A549 (cell line): ENCODE measurements around the gene POLK. TPM values are rescaled to one million over a fixed set of nuclear protein-coding genes. Genes with fewer than 3 reads are reported as not detected.

Source experiments
- ATAC-seq, 2 experiments: fragments of 200-7000 bp in 1 of 2; fragments of >200 bp in 1 of 2; cut with Nextera tagmentation in 1 of 2; cut with Tn5 transposase in 1 of 2; 3 replicates each; pipeline versions ENCODE4 v1.8.0 to v1.9.1; 2018 to 2020; ENCODE audit warnings: mild to moderate bottlenecking in 1 of 2, moderate library complexity in 1 of 2
- CTCF ChIA-PET: fragments of 300-600 bp; sonication (Branson Sonifier 250); formaldehyde crosslinking; extraction: SDS; loops from one replicate; lab custom pipeline; 2021; ENCODE audit warnings: antibody characterized with exemption, inconsistent platforms; lab: Yijun Ruan, JAX
- POLR2A ChIA-PET: fragments of 350-600 bp; formaldehyde crosslinking; extraction: SDS; loops from one replicate; lab custom pipeline; 2021; ENCODE audit warnings: antibody characterized with exemption, inconsistent platforms; lab: Yijun Ruan, JAX
- DNase-seq, 2 experiments: peaks; one replicate each; pipeline versions ENCODE4 v3.0.0 to v3.0.0-alpha.2; 2011 to 2016; ENCODE audit warnings: low read depth in 1 of 2, low spot score in 1 of 2
- FAIRE-seq: peaks from 2 replicates; lab custom pipeline; 2011; peaks lifted over from hg19 to GRCh38; lab: Jason Lieb, UNC
- H3K27ac ChIP-seq, 2 experiments: fragments of >200 bp; sonication (Bioruptor Twin); formaldehyde crosslinking; 3 replicates each; pipeline ENCODE4 v1.5.1; 2016 to 2017
- H3K4me1 ChIP-seq: fragments of >200 bp; sonication (Bioruptor Twin); formaldehyde crosslinking; 3 replicates; pipeline ENCODE4 v1.6.1; 2016
- H3K4me2 ChIP-seq: fragments of >200 bp; sonication (Bioruptor Twin); formaldehyde crosslinking; 3 replicates; pipeline ENCODE4 v1.6.1; 2016
- H3K4me3 ChIP-seq: fragments of >200 bp; sonication (Bioruptor Twin); formaldehyde crosslinking; 3 replicates; pipeline ENCODE4 v1.5.1; 2016
- H3K9me3 ChIP-seq: fragments of >200 bp; sonication (Bioruptor Twin); formaldehyde crosslinking; 3 replicates; pipeline ENCODE4 v1.6.1; 2016
- BHLHE40 ChIP-seq: IDR thresholded peaks from 2 replicates; pipeline ENCODE4 v1.6.1; 2012; ENCODE audit warnings: low read depth, low read length, inconsistent platforms
- CBX2 ChIP-seq: fragments of 200-600 bp; sonication (generic); IDR thresholded peaks from 2 replicates; pipeline ENCODE4 v1.6.1; 2016; ENCODE audit warnings: low read depth, mild to moderate bottlenecking, borderline replicate concordance
- CBX8 ChIP-seq: fragments of 200-600 bp; sonication (generic); IDR thresholded peaks from 2 replicates; pipeline ENCODE4 v1.6.1; 2016
- CTCF ChIP-seq: fragments of >200 bp; sonication (Bioruptor Twin); formaldehyde crosslinking; IDR thresholded peaks from 3 replicates; pipeline ENCODE4 v1.5.1; 2016
- E2F6 ChIP-seq: IDR thresholded peaks from 2 replicates; pipeline ENCODE4 v1.6.1; 2012; ENCODE audit warnings: low read depth, borderline replicate concordance
- EHF ChIP-seq: fragments of 250-450 bp; sonication (Bioruptor Pico); IDR thresholded peaks from 2 replicates; pipeline ENCODE4 v1.5.0; 2020; ENCODE audit warnings: mild to moderate bottlenecking
- FOSB ChIP-seq: fragments of 250-450 bp; sonication (Bioruptor Pico); IDR thresholded peaks from 2 replicates; pipeline ENCODE4 v1.5.0; 2020; ENCODE audit warnings: mild to moderate bottlenecking, moderate library complexity
- GATA3 ChIP-seq: IDR thresholded peaks from 2 replicates; pipeline ENCODE4 v1.6.1; 2012; ENCODE audit warnings: borderline replicate concordance
- HMGXB4 ChIP-seq: fragments of 250-450 bp; sonication (Bioruptor Pico); IDR thresholded peaks from 2 replicates; pipeline ENCODE4 v1.5.0; 2021; ENCODE audit warnings: mild to moderate bottlenecking, moderate library complexity, borderline replicate concordance
- HOXA7 ChIP-seq: fragments of 250-450 bp; sonication (Bioruptor Pico); IDR thresholded peaks from 2 replicates; pipeline ENCODE4 v1.5.0; 2020; ENCODE audit warnings: mild to moderate bottlenecking, moderate library complexity
- HOXB5 ChIP-seq: fragments of 250-450 bp; sonication (Bioruptor Pico); IDR thresholded peaks from 2 replicates; pipeline ENCODE4 v1.5.0; 2020; ENCODE audit warnings: mild to moderate bottlenecking, moderate library complexity
- KDM1A ChIP-seq: fragments of 200-600 bp; sonication (generic); IDR thresholded peaks from 2 replicates; pipeline ENCODE4 v1.6.1; 2016; ENCODE audit warnings: low read depth, mild to moderate bottlenecking
- MAX ChIP-seq: IDR thresholded peaks from 2 replicates; pipeline ENCODE4 v1.6.1; 2012
- MAZ ChIP-seq: fragments of 150-350 bp; IDR thresholded peaks from 2 replicates; pipeline ENCODE4 v1.6.1; 2014; ENCODE audit warnings: antibody characterized with exemption, low read depth, low read length, borderline replicate concordance
- MYC ChIP-seq: IDR thresholded peaks from 2 replicates; pipeline ENCODE4 v1.6.1; 2012; ENCODE audit warnings: mild to moderate bottlenecking, inconsistent platforms, low read length, improper control_type of control experiment, borderline replicate concordance
- PHF8 ChIP-seq: fragments of 200-600 bp; sonication (generic); IDR thresholded peaks from 2 replicates; pipeline ENCODE4 v1.6.1; 2016; ENCODE audit warnings: low read depth, mild to moderate bottlenecking, antibody characterized with exemption, moderate library complexity, borderline replicate concordance
- POLR2AphosphoS2 ChIP-seq: conservative IDR thresholded peaks from 2 replicates; pipeline ENCODE4 v1.6.1; 2012; ENCODE audit warnings: low read length, improper control_type of control experiment, inconsistent platforms
- RARB ChIP-seq: fragments of 250-450 bp; sonication (Bioruptor Pico); IDR thresholded peaks from 2 replicates; pipeline ENCODE4 v1.8.0; 2021; ENCODE audit warnings: mild to moderate bottlenecking, moderate library complexity
- RFX5 ChIP-seq: fragments of 450-650 bp; IDR thresholded peaks from 2 replicates; pipeline ENCODE4 v1.7.1; 2014; ENCODE audit warnings: antibody characterized with exemption, mild to moderate bottlenecking, moderate library complexity
- SMC3 ChIP-seq: fragments of >200 bp; sonication (Bioruptor Twin); formaldehyde crosslinking; IDR thresholded peaks from 3 replicates; pipeline ENCODE4 v1.6.1; 2018; ENCODE audit warnings: inconsistent platforms
- SREBF2 ChIP-seq: fragments of 450-650 bp; IDR thresholded peaks from 2 replicates; pipeline ENCODE4 v1.6.1; 2014; ENCODE audit warnings: mild to moderate bottlenecking, moderate library complexity
- TFCP2L1 ChIP-seq: fragments of 250-450 bp; sonication (Bioruptor Pico); IDR thresholded peaks from 2 replicates; pipeline ENCODE4 v1.5.0; 2021; ENCODE audit warnings: mild to moderate bottlenecking
- USF2 ChIP-seq: fragments of 450-650 bp; IDR thresholded peaks from 2 replicates; pipeline ENCODE4 v1.6.1; 2014; ENCODE audit warnings: antibody characterized with exemption
- ZC3H11A ChIP-seq: fragments of 450-650 bp; IDR thresholded peaks from 2 replicates; pipeline ENCODE4 v1.6.1; 2014; ENCODE audit warnings: antibody characterized with exemption, mild to moderate bottlenecking
- ZFP36 ChIP-seq: fragments of 450-650 bp; IDR thresholded peaks from 2 replicates; pipeline ENCODE4 v1.6.1; 2014; ENCODE audit warnings: borderline replicate concordance; ENCODE audit not compliant: partially characterized antibody
- ZNF302 ChIP-seq: fragments of 250-450 bp; sonication (Bioruptor Pico); IDR thresholded peaks from 2 replicates; pipeline ENCODE4 v1.9.0; 2021; ENCODE audit warnings: inconsistent platforms, mild to moderate bottlenecking, moderate library complexity
- ZSCAN20 ChIP-seq: fragments of 250-450 bp; sonication (Bioruptor Pico); IDR thresholded peaks from 2 replicates; pipeline ENCODE4 v1.8.0; 2022; ENCODE audit warnings: mild to moderate bottlenecking, moderate library complexity
- WGBS: methylation state at CpG from one replicate; pipeline ENCODE4 v1.1.6; 2017; ENCODE audit errors: missing lambda C conversion rate; 5-methylcytosine and 5-hydroxymethylcytosine counted together
- polyA plus RNA-seq, 4 experiments: library from polyadenylated mRNA; depleted of rRNA in 3 of 4; stranded (reverse); fragments of >200 nt; fragmentation: RNase III in 1 of 4; extraction: RNeasy Plus Mini Kit Qiagen cat#74134 plus additional on column Dnase treatment in 1 of 4; gene quantifications; 2 replicates in 3 of 4; 3 replicates in 1 of 4; pipeline ENCODE4 v1.2.3, GENCODE V29; 2011 to 2017

Gene POLK
- polyA plus RNA-seq, 2 of the 4 experiments (the other 2 are of a cell fraction) = 10.9 to 39.8 TPM

GRCh38 chr5:75608870-75609269, 97.2 kb downstream of the POLK start:
- ATAC-seq = no peak
- WGBS = 93% methylated on average over 1 of the region's 1 CpG
- POLR2A ChIA-PET = no interaction called here
- no peak for FAIRE-seq
- Histone ChIP-seq H3K4me3 (no peak overlapping the region), H3K9me3 (no peaks in the 10 kb centered on the region), H3K4me2 (no peak overlapping the region), H3K27ac (no peak overlapping the region), H3K4me1 (peaks cover 12% of the 10 kb centered on the region)
- TF ChIP-seq ZC3H11A (no peak), CBX2 (no peak), MAX (no peak), RFX5 (no peak), BHLHE40 (no peak), HOXB5 (CRISPR knock-in tag) (no peak), ZSCAN20 (CRISPR knock-in tag) (no peak), MAZ (no peak), ZNF302 (no peak), HOXA7 (CRISPR knock-in tag) (no peak)
- CTCF ChIA-PET = no interaction called here
- no peak for DNase-seq

- DNase-seq = no peak
- Histone ChIP-seq H3K9me3 (no peaks in the 10 kb centered on the region), H3K27ac (peak overlapping the region; percentile 88 to 98), H3K4me3 (peak overlapping the region; percentile 68; the same call in 2 of the 3 replicates), H3K4me1 (peaks cover 12% of the 10 kb centered on the region), H3K4me2 (peak overlapping the region; percentile 80)
- CTCF ChIA-PET = no interaction called here
- POLR2A ChIA-PET = no interaction called here
- FAIRE-seq = peak; percentile 88
- no peak for TF ChIP-seq MYC
- TF ChIP-seq TFCP2L1 (CRISPR knock-in tag) = no peak
- no peak for TF ChIP-seq MAZ
- TF ChIP-seq ZFP36 = no peak
- no peak for TF ChIP-seq PHF8
- no peak for TF ChIP-seq USF2
- no peak for TF ChIP-seq GATA3
- no peak for TF ChIP-seq HOXA7 (CRISPR knock-in tag)
- no peak for TF ChIP-seq SREBF2
- no peak for TF ChIP-seq E2F6
- no peak for TF ChIP-seq CTCF
- no peak for TF ChIP-seq MAX
- no peak for TF ChIP-seq SMC3
- no peak for TF ChIP-seq RARB (CRISPR knock-in tag)
- no peak for TF ChIP-seq HMGXB4 (CRISPR knock-in tag)
- no peak for TF ChIP-seq POLR2AphosphoS2
- TF ChIP-seq EHF (CRISPR knock-in tag) = no peak
- no peak for TF ChIP-seq FOSB (CRISPR knock-in tag)
- no peak for TF ChIP-seq CBX8
- no peak for TF ChIP-seq KDM1A
- 34% methylated on average over 5 of the region's 5 CpGs for WGBS
- ATAC-seq = no peak
Observed at GRCh38 chr5:75610201-75610600, 98.5 kb downstream of the POLK start.
